NCI-H1930 (cell line): ENCODE results near the gene SLC39A10.
"Not testable (repeated sequence)": the region's sequence is repeated elsewhere in the genome, so short reads cannot be mapped to it uniquely, and the experiment has no call there.

Source experiments
- DNase-seq, 2 experiments: peaks; one replicate each; lab custom pipeline; 2025; lab: John Stamatoyannopoulos, UW

The SLC39A10 gene

GRCh38 chr2:195674491-195675221, 17.6 kb downstream of the SLC39A10 start:
- no peak for DNase-seq

GRCh38 chr2:195675783-195676427, 18.9 kb downstream of the SLC39A10 start:
- no peak for DNase-seq

- no peak for DNase-seq
These were observed 20.3 kb downstream of the SLC39A10 start for GRCh38 chr2:195677290-195677689.

GRCh38 chr2:195677884-195678283, 20.9 kb downstream of the SLC39A10 start:
- DNase-seq = no peak

DNA sequence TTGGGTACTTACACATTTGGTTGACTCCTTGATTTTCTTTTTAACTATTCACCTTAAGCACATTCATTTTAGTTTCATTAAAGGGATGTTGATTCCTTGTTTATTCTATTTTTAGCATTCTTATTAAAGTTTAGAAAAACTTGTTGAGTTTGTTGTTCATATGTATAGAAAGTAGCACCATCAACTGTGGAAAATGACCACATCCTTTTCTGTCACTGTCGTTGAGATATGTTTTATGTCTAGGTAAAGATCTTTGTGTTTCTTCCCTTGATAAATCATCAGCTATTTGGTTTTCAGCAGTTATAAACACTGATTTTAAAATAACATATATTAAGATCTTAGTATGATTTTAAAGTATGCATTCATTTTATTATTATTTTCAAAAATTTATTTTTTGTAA, 25.1 kb downstream of the SLC39A10 start:
- DNase-seq = no peak

- DNase-seq = no peak
These were observed 26.1 kb downstream of the SLC39A10 start for GRCh38 chr2:195683174-195683573.

- DNase-seq = no peak
These were observed 29.5 kb downstream of the SLC39A10 start for GRCh38 chr2:195686564-195686963.

- no peak for DNase-seq
These were observed 30.5 kb downstream of the SLC39A10 start for GRCh38 chr2:195687320-195688086.

DNA sequence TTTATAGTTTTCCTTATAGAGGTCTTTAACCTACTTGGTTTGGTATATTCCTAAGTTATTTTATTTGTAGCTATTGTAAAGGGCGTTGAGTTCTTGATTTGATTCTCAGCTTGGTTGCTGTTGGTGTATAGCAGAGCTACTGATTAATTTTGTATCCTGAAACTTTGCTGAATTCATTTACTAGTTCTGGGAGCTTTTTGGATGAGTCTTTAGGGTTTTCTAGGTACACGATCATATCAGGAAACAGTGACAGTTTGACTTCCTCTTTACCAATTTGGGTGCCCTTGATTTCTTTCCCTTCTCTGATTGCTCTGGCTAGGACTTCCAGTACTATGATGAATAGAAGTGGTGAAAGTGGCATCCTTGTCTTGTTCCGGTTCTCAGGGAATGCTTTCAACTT, 35.5 kb downstream of the SLC39A10 start:
- not testable (repeated sequence) for DNase-seq

GRCh38 chr2:195694553-195694952, 37.5 kb downstream of the SLC39A10 start:
- DNase-seq = no peak

DNA sequence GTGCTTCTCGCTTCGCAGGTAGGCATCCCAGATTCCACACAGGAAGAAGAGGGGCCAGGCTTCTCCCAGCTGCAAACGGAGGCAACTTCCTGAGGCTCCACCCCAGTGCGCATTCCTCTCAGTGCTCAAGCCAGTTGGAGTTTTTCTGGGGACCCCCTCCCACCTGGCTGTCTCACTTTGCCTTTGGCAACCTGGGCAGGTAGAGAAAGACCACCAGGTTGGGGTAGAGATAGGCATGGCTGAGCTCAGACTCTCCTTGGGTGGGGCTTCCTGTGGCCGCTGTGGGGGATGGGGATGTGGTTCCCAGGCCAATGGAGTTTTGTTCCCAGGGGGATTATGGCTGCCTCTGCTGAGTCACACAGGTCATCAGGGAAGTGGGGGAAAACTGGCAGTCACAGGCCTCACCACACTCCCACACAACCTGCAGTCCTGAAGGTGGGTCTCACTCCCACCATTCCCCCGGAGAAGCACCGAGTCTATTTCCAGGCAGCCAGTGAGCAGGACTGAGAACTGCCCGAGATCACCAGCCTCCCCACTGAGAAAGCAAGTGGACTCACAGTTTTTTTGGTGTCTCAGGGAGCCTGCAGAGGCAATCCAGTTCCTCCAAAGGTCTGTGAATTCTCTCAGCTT, 38.1 kb downstream of the SLC39A10 start:
- DNase-seq = no peak

GRCh38 chr2:195696012-195696411, 39.0 kb downstream of the SLC39A10 start:
- DNase-seq = no peak

DNA sequence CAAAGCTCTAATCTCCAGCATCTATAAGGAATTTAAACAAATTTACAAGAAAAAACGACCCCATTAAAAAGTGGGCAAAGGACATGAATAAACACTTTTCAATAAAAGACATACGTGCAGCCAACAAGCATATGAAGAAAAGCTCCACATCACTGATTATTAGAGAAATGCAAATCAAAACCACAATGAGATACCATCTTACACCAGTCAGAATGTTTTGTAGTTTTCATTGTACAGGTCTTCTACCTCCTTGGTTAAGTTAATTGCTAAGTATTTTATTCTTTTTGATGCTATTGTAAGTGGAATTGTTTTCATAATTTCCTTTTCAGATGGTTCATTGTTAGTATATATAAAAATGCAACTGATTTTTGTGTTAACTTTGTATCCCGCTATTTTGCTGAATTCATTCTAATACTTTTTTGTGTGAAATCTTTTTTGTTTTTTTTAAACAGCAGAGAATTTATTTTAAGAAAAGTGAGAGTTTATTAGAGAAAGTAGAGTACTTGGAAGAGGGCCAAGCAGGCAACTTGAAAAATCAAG, 40.7 kb downstream of the SLC39A10 start:
- no peak for DNase-seq

DNA sequence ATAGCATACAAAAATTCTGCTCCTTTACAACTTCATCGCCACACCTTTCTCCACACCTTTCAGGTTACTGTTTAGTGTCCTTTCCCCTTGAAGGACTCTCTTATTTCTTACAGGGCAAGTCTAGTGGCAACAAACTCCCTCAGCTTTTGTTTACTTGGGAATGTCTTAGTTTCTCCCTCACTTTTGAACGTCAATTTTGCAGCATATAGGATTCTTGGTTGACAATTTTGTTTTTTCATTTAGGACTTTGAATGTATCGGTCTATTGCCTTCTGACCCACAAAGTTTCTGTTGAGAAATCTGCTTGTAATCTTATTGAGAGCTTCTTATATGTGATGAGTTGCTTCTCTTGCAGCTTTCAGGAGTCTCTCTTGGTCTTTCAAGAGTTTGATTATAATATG, 43.5 kb downstream of the SLC39A10 start:
- no peak for DNase-seq

- no peak for DNase-seq
These were observed 49.3 kb downstream of the SLC39A10 start for GRCh38 chr2:195706161-195706900.

GRCh38 chr2:195709901-195710806, 53.1 kb downstream of the SLC39A10 start:
- DNase-seq = no peak

- DNase-seq = no peak
These were observed 54.5 kb downstream of the SLC39A10 start for GRCh38 chr2:195711478-195711877.

DNA sequence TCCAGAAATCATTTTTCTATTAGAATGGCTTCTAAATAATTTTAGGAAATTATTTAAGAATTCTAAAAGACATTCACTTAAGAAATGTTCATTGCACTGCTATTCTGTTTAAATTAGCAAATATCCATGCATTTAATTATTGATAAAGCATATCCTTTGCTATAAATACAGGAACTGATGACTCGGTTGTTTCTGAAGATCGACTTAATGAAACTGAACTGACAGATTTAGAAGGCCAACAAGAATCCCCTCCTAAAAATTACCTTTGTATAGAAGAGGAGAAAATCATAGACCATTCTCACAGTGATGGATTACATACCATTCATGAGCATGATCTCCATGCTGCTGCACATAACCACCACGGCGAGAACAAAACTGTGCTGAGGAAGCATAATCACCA, 59.4 kb downstream of the SLC39A10 start:
- DNase-seq = no peak

DNA sequence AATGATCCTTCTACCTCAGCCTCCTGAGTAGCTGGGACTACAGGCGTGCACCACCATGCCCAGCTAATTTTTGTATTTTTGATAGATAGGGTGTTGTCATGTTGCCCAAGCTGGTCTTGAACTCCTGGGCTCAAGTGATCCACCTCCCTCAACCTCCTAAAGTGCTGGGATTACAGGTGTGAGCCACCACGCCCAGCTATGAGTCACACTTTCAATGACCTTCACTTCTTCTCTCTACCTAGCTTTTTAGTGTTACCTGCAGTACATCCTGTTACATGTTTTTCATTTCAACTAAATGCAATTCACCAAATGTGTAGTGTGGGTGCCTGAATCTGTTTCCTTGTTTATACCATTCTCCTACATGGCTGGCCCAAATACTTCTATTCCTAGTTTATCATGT, 64.0 kb downstream of the SLC39A10 start:
- no peak for DNase-seq

- no peak for DNase-seq
These were observed 65.0 kb downstream of the SLC39A10 start for GRCh38 chr2:195722075-195722474.
